Lung (tissue), 12 donors: ENCODE measurements around the gene VSIG1. TPM values are rescaled to one million over a fixed set of nuclear protein-coding genes. Genes with fewer than 3 reads are reported as not detected.
A peak's percentile ranks its signal among the peaks of the same experiment; 100 is the strongest.

ENCODE experiments used
- ATAC-seq: fragments of 200-7000 bp; cut with Tn5 transposase; one replicate; pipeline ENCODE4 v1.9.1; 2020; ENCODE audit warnings: moderate number of reproducible peaks; ENCODE audit not compliant: insufficient read depth, low FRiP score
- DNase-seq, 3 donors: peaks; one replicate each; pipeline ENCODE4 v3.0.0-alpha.2; 2013 to 2017
- H3K27ac ChIP-seq, 2 donors: one replicate each; pipeline ENCODE4 v1.5.1; 2013; ENCODE audit warnings: mild to moderate bottlenecking in 2 of 2, moderate library complexity in 2 of 2, control low read depth in 1 of 2, inconsistent platforms in 1 of 2, low read depth in 1 of 2, low read length in 1 of 2
- H3K27me3 ChIP-seq, 3 donors: one replicate each; pipeline ENCODE4 v1.5.1; 2013; ENCODE audit warnings: low read length in 2 of 3; ENCODE audit not compliant: control insufficient read depth in 3 of 3, insufficient read depth in 3 of 3
- H3K36me3 ChIP-seq, 4 donors: one replicate each; pipeline ENCODE4 v1.5.1; 2013; ENCODE audit warnings: low read length in 4 of 4, mild to moderate bottlenecking in 1 of 4, moderate library complexity in 1 of 4; ENCODE audit not compliant: control insufficient read depth in 4 of 4, insufficient read depth in 4 of 4
- H3K4me1 ChIP-seq, 5 donors: one replicate each; pipeline ENCODE4 v1.5.1; 2013; ENCODE audit warnings: low read length in 5 of 5, mild to moderate bottlenecking in 2 of 5, moderate library complexity in 1 of 5; ENCODE audit not compliant: control insufficient read depth in 5 of 5, insufficient read depth in 5 of 5
- H3K4me3 ChIP-seq: one replicate; pipeline ENCODE4 v1.5.1; 2013; ENCODE audit warnings: mild to moderate bottlenecking, control low read depth, moderate library complexity
- H3K9ac ChIP-seq, 2 donors: one replicate each; pipeline ENCODE4 v1.5.1; 2013; ENCODE audit warnings: low read length in 2 of 2, control low read depth in 1 of 2; ENCODE audit not compliant: insufficient read depth in 1 of 2
- H3K9me3 ChIP-seq, 4 donors: one replicate each; pipeline ENCODE4 v1.5.1; 2013; ENCODE audit warnings: low read length in 3 of 4, mild to moderate bottlenecking in 1 of 4, moderate library complexity in 1 of 4; ENCODE audit not compliant: control insufficient read depth in 4 of 4, insufficient read depth in 3 of 4
- CTCF ChIP-seq: IDR thresholded peaks from 2 replicates; pipeline ENCODE4 v1.5.1; 2012; ENCODE audit warnings: mild to moderate bottlenecking; ENCODE audit errors: control extremely low read depth, extremely low read depth
- WGBS, 2 donors: extraction: QIAGEN DNeasy Blood & Tissue Kit; methylation state at CpG; one replicate each; pipeline ENCODE4 v1.1.7; 2013; 5-methylcytosine and 5-hydroxymethylcytosine counted together
- polyA plus RNA-seq, 2 donors: library from polyadenylated mRNA; stranded (reverse); fragments of 200-250 nt; gene quantifications; one replicate each; pipeline ENCODE4 v1.2.1, GENCODE V29; 2013
- total RNA-seq, 2 donors: library from RNA; depleted of rRNA in 1 of 2; stranded (reverse); fragments of >200 nt in 1 of 2; gene quantifications; one replicate each; pipeline ENCODE4 v1.2.1, GENCODE V29; 2014 to 2021
- donor health status: control.
- donor health status: control.
- donor health status: Bipolar disorder and iron deficiency.
- donor health status: healthy.
- donor health status: DM: yes; HTN: yes; CAD: no.

The VSIG1 gene
- total and polyA plus RNA-seq, 4 donors = 0.57 to 4.3 (median 1.7) TPM

GRCh38 chrX:108117988-108118387, 73.1 kb downstream of the VSIG1 start:
- Histone ChIP-seq H3K36me3 (no peaks in the 10 kb centered on the region), H3K27me3 (peaks cover 0 to 64% (median 6%) of the 10 kb centered on the region in 3 donors), H3K4me1 (peaks cover 0 to 23% (median 4%) of the 10 kb centered on the region in 5 donors), H3K9ac (no peak overlapping the region), H3K9me3 (no peaks in the 10 kb centered on the region), H3K27ac (no peak overlapping the region), H3K4me3 (no peak overlapping the region)
- ATAC-seq (no peak), DNase-seq (peak; percentile 27 to 87 (median 86))
- TF ChIP-seq CTCF = no peak
- 59 to 85% methylated on average over 3 of the region's 3 CpGs for WGBS, 2 donors

- Histone ChIP-seq H3K4me1 (peaks cover 0 to 27% (median 4%) of the 10 kb centered on the region in 5 donors), H3K4me3 (no peak overlapping the region), H3K36me3 (no peaks in the 10 kb centered on the region), H3K27ac (no peak overlapping the region), H3K9me3 (no peaks in the 10 kb centered on the region), H3K9ac (no peak overlapping the region), H3K27me3 (peaks cover 0 to 48% (median 14%) of the 10 kb centered on the region in 3 donors)
- ATAC-seq (no peak), DNase-seq (no peak)
- TF ChIP-seq CTCF = no peak
- 36 to 73% methylated on average over 3 of the region's 3 CpGs for WGBS, 2 donors
Measured at GRCh38 chrX:108121291-108121690, 76.4 kb downstream of the VSIG1 start.

GRCh38 chrX:108122748-108123147, 77.9 kb downstream of the VSIG1 start:
- no peak for ATAC-seq

More at GRCh38 chrX:108122748-108123147, 77.9 kb downstream of the VSIG1 start:
- H3K9ac ChIP-seq = no peak overlapping the region
- 77 to 78% methylated on average over 2 of the region's 2 CpGs for WGBS, 2 donors
- H3K4me3 ChIP-seq = no peak overlapping the region
- no peak for TF ChIP-seq CTCF
- H3K4me1 ChIP-seq = peaks cover 0 to 27% (median 4%) of the 10 kb centered on the region in 5 donors
- H3K9me3 ChIP-seq = no peaks in the 10 kb centered on the region
- no peaks in the 10 kb centered on the region for H3K36me3 ChIP-seq
- H3K27me3 ChIP-seq = peaks cover 0 to 42% (median 12%) of the 10 kb centered on the region in 3 donors
- peak in 1 of 3 donors; percentile 38 for DNase-seq
- no peak overlapping the region for H3K27ac ChIP-seq
